GM23248 (cell line): ENCODE data around the gene ARMH3. TPM values are rescaled to one million over a fixed set of nuclear protein-coding genes. Genes with fewer than 3 reads are reported as not detected.
"Not testable (repeated sequence)": the region's sequence is repeated elsewhere in the genome, so short reads cannot be mapped to it uniquely, and the experiment has no call there.

Source experiments
- DNase-seq: peaks from one replicate; pipeline ENCODE4 v3.0.0-alpha.2; 2015
- H2AFZ ChIP-seq: fragments of 200-600 bp; sonication (generic); 2 replicates; pipeline ENCODE4 v1.6.1; 2016; ENCODE audit warnings: antibody characterized with exemption
- H3F3A ChIP-seq: fragments of 200-600 bp; sonication (generic); 2 replicates; pipeline ENCODE4 v1.6.1; 2016; ENCODE audit warnings: mild to moderate bottlenecking, antibody characterized with exemption, mixed run types; ENCODE audit not compliant: insufficient read depth
- H3K27ac ChIP-seq: fragments of 200-600 bp; sonication (generic); 2 replicates; pipeline ENCODE4 v1.5.1; 2016; ENCODE audit warnings: mild to moderate bottlenecking
- H3K27me3 ChIP-seq: fragments of 200-600 bp; sonication (generic); replicated peaks from 2 replicates; pipeline ENCODE4 v1.6.1; 2016; ENCODE audit warnings: mild to moderate bottlenecking; ENCODE audit not compliant: insufficient read depth
- H3K36me3 ChIP-seq: fragments of 200-600 bp; sonication (generic); 2 replicates; pipeline ENCODE4 v1.6.1; 2016; ENCODE audit warnings: low read depth, mild to moderate bottlenecking
- H3K4me1 ChIP-seq: fragments of 200-600 bp; sonication (generic); 2 replicates; pipeline ENCODE4 v1.6.1; 2016; ENCODE audit warnings: mild to moderate bottlenecking; ENCODE audit not compliant: insufficient read depth
- H3K4me2 ChIP-seq: fragments of 200-600 bp; sonication (generic); one replicate; pipeline ENCODE4 v1.6.1; 2016; ENCODE audit warnings: mild to moderate bottlenecking; ENCODE audit not compliant: unreplicated experiment
- H3K4me3 ChIP-seq: fragments of 200-600 bp; sonication (generic); 2 replicates; pipeline ENCODE4 v1.5.1; 2016; ENCODE audit warnings: mild to moderate bottlenecking
- H3K79me2 ChIP-seq: fragments of 200-600 bp; sonication (generic); 2 replicates; pipeline ENCODE4 v1.6.1; 2016; ENCODE audit warnings: mild to moderate bottlenecking; ENCODE audit not compliant: insufficient read depth
- H3K9ac ChIP-seq: fragments of 200-600 bp; sonication (generic); 2 replicates; pipeline ENCODE4 v1.6.1; 2016; ENCODE audit warnings: mild to moderate bottlenecking
- H3K9me2 ChIP-seq: fragments of 200-600 bp; sonication (generic); 2 replicates; pipeline ENCODE4 v1.6.1; 2016; ENCODE audit warnings: mixed run types, mild to moderate bottlenecking, moderate library complexity; ENCODE audit not compliant: insufficient read depth
- H3K9me3 ChIP-seq: fragments of 200-600 bp; sonication (generic); one replicate; pipeline ENCODE4 v1.6.1; 2017; ENCODE audit warnings: low read depth
- H4K20me1 ChIP-seq: fragments of 200-600 bp; sonication (generic); 2 replicates; pipeline ENCODE4 v1.6.0; 2016; ENCODE audit not compliant: insufficient read depth
- EZH2 ChIP-seq: fragments of 200-600 bp; sonication (generic); IDR thresholded peaks from 2 replicates; pipeline ENCODE4 v1.6.1; 2018; ENCODE audit warnings: antibody characterized with exemption, mild to moderate bottlenecking; ENCODE audit not compliant: insufficient read depth, poor library complexity, severe bottlenecking
- EZH2phosphoT487 ChIP-seq: fragments of 200-600 bp; sonication (generic); IDR thresholded peaks from 2 replicates; pipeline ENCODE4 v1.6.1; 2018; ENCODE audit warnings: antibody characterized with exemption, moderate library complexity, mild to moderate bottlenecking, low read depth; ENCODE audit not compliant: insufficient read depth
- WGBS, 2 experiments: methylation state at CpG; one replicate each; pipeline ENCODE4 v1.1.6; 2015 to 2017; ENCODE audit warnings: low lambda C conversion rate in 2 of 2, low coverage in 1 of 2; ENCODE audit errors: missing lambda C conversion rate in 2 of 2; 5-methylcytosine and 5-hydroxymethylcytosine counted together
- in situ Hi-C: fragments of 300-500 bp; cut with MboI; formaldehyde crosslinking; loops from 2 replicates; pipeline ENCODE4 v1.15.0; 2020
- polyA plus RNA-seq: library from polyadenylated mRNA; unstranded; fragments of >200 nt; fragmentation: Nextera tagmentation; extraction: Ambion mirVana; gene quantifications from 2 replicates; pipeline ENCODE4 v1.2.1, GENCODE V29; 2016
- total RNA-seq: library from RNA; depleted of rRNA; stranded (reverse); fragments of >200 nt; shearing (Covaris generic); gene quantifications from 2 replicates; pipeline ENCODE4 v1.2.3, GENCODE V29; 2014

The ARMH3 gene
- total and polyA plus RNA-seq, 2 experiments from 2014 or later, result 9.0 to 9.5 TPM

- no peak for TF ChIP-seq EZH2
- no peak for TF ChIP-seq EZH2phosphoT487
- no peaks in the 10 kb centered on the region for H3K9me3 ChIP-seq
- WGBS, 2 experiments, result 86 to 88% methylated on average over 4 of the region's 4 CpGs
- H3K79me2 ChIP-seq, result no peaks in the 10 kb centered on the region
- H3K4me3 ChIP-seq, result no peak overlapping the region
- peaks cover 14% of the 10 kb centered on the region for H3K4me1 ChIP-seq
- H3K9ac ChIP-seq, result no peak overlapping the region
- H3K9me2 ChIP-seq, result no peaks in the 10 kb centered on the region
- no peak for DNase-seq
- H3K27me3 ChIP-seq, result no peaks in the 10 kb centered on the region
- in situ Hi-C loops, result no loop called here
- H3K36me3 ChIP-seq, result peaks cover 25% of the 10 kb centered on the region; the same call in 1 of the 2 replicates
- no peak overlapping the region for H3K27ac ChIP-seq
- peaks cover 18% of the 10 kb centered on the region for H3F3A ChIP-seq
- H3K4me2 ChIP-seq, result no peak overlapping the region
- no peak overlapping the region for H2AFZ ChIP-seq
- no peaks in the 10 kb centered on the region for H4K20me1 ChIP-seq
These were observed 62.8 kb downstream of the ARMH3 start for GRCh38 chr10:101993221-101993620.

GRCh38 chr10:101987136-101987535, 68.8 kb downstream of the ARMH3 start:
- Histone ChIP-seq H3K36me3 (peaks cover 37% of the 10 kb centered on the region; the same call in 1 of the 2 replicates), H3K9me2 (no peaks in the 10 kb centered on the region), H3K4me1 (no peaks in the 10 kb centered on the region), H4K20me1 (no peaks in the 10 kb centered on the region), H3K9ac (no peak overlapping the region), H3K27ac (no peak overlapping the region), H3K79me2 (no peaks in the 10 kb centered on the region), H3K27me3 (no peaks in the 10 kb centered on the region), H3F3A (no peaks in the 10 kb centered on the region), H3K4me3 (no peak overlapping the region), H3K9me3 (no peaks in the 10 kb centered on the region), H3K4me2 (no peak overlapping the region), H2AFZ (no peak overlapping the region)
- TF ChIP-seq EZH2 (no peak), EZH2phosphoT487 (no peak)
- no peak for DNase-seq
- in situ Hi-C loops, result no loop called here
- 74 to 89% methylated on average over 3 of the region's 3 CpGs for WGBS, 2 experiments

- in situ Hi-C loops, result no loop called here
- no peak overlapping the region for H2AFZ ChIP-seq
- no peak overlapping the region for H3K4me3 ChIP-seq
- WGBS, 2 experiments, result 87 to 88% methylated on average over 3 of the region's 3 CpGs
- H3K27ac ChIP-seq, result no peak overlapping the region
- H3K9me3 ChIP-seq, result no peaks in the 10 kb centered on the region
- H3K4me2 ChIP-seq, result no peak overlapping the region
- no peaks in the 10 kb centered on the region for H3K27me3 ChIP-seq
- peaks cover 37% of the 10 kb centered on the region; the same call in 1 of the 2 replicates for H3K36me3 ChIP-seq
- no peaks in the 10 kb centered on the region for H3K9me2 ChIP-seq
- DNase-seq, result no peak
- TF ChIP-seq EZH2, result no peak
- TF ChIP-seq EZH2phosphoT487, result no peak
- no peaks in the 10 kb centered on the region for H4K20me1 ChIP-seq
- no peak overlapping the region for H3K9ac ChIP-seq
- no peaks in the 10 kb centered on the region for H3K4me1 ChIP-seq
- H3F3A ChIP-seq, result no peaks in the 10 kb centered on the region
- H3K79me2 ChIP-seq, result no peaks in the 10 kb centered on the region
These were observed 69.4 kb downstream of the ARMH3 start for GRCh38 chr10:101986624-101986971.

- 93 to 100% methylated on average over 2 of the region's 2 CpGs for WGBS, 2 experiments
- DNase-seq, H2AFZ ChIP-seq, H3K36me3 ChIP-seq, H3K4me2 ChIP-seq, H3F3A ChIP-seq, in situ Hi-C loops, H3K4me3 ChIP-seq, H3K27ac ChIP-seq, H3K4me1 ChIP-seq, H3K9ac ChIP-seq, H3K27me3 ChIP-seq, H3K9me2 ChIP-seq, H3K79me2 ChIP-seq, H3K9me3 ChIP-seq, H4K20me1 ChIP-seq: not testable (repeated sequence)
These were observed 75.3 kb downstream of the ARMH3 start for GRCh38 chr10:101980677-101981076.
